ENCODE data around the gene CARD9. TPM values are rescaled to one million over a fixed set of nuclear protein-coding genes. Genes with fewer than 3 reads are reported as not detected.

The CARD9 gene
- total RNA-seq, 2 donors from 2014 or later: 0.35 to 1.5 TPM

GRCh38 chr9:136314056-136314416 lies 59.4 kb downstream of the CARD9 start:
- H3K36me3 ChIP-seq (ENCODE audit: control insufficient read depth, insufficient read depth, low read length): no peaks in the 10 kb centered on the region
- H3K27me3 ChIP-seq (ENCODE audit: control insufficient read depth, insufficient read depth, low read length, poor library complexity, severe bottlenecking): no peaks in the 10 kb centered on the region
- no peak for DNase-seq
- H3K36me3 Mint-ChIP-seq (ENCODE audit: low read depth): no peaks in the 10 kb centered on the region
- WGBS, 2 experiments (ENCODE audit: insufficient coverage in 1 of 2, insufficient read length in 1 of 2): 86 to 93% methylated on average over 3 of the region's 3 CpGs
- no peak overlapping the region for H3K27ac ChIP-seq (ENCODE audit: low read depth, low read length)
- no peak for TF ChIP-seq CTCF (conservative IDR thresholded peaks at IDR 0.05)
- H3K4me1 ChIP-seq (ENCODE audit: control insufficient read depth, insufficient read depth, low read length): no peaks in the 10 kb centered on the region
- H3K4me3 Mint-ChIP-seq: no peak overlapping the region
- H3K27me3 Mint-ChIP-seq (ENCODE audit: insufficient read depth): no peaks in the 10 kb centered on the region
- H3K27ac Mint-ChIP-seq: no peak overlapping the region
- H3K9ac ChIP-seq (ENCODE audit: extremely low read depth, low read length, poor library complexity, severe bottlenecking): no peak overlapping the region
- no peak overlapping the region for H3K4me3 ChIP-seq (ENCODE audit: low read length)
- peaks cover 25% of the 10 kb centered on the region for H3K9me3 Mint-ChIP-seq
- H3K4me1 Mint-ChIP-seq: no peaks in the 10 kb centered on the region
- peaks cover 11% of the 10 kb centered on the region for H3K9me3 ChIP-seq (ENCODE audit: control insufficient read depth, low read length)

Other genes with a start within 250 kb of the CARD9 start
- not detected for gene LHX3, start 168.5 kb downstream of the CARD9 start, total RNA-seq
- 10 to 100 TPM; 22.0 to 26.3 TPM for gene QSOX2, start 127.9 kb downstream of the CARD9 start, total RNA-seq
- gene CCDC187, start 69.6 kb downstream of the CARD9 start, total RNA-seq: under 1 TPM; 0.04 to 0.09 TPM
- 10 to 100 TPM; 37.2 to 38.6 TPM for gene GPSM1, start 46.1 kb downstream of the CARD9 start, total RNA-seq
- gene DNLZ, start 9.9 kb downstream of the CARD9 start, total RNA-seq: 10 to 100 TPM; 12.6 to 20.1 TPM
- gene SNAPC4, start 26.5 kb upstream of the CARD9 start, total RNA-seq: 10 to 100 TPM; 18.0 to 18.7 TPM
- gene ENTR1, start 36.9 kb upstream of the CARD9 start, total RNA-seq: 10 to 100 TPM; 76.6 to 83.1 TPM
- 10 to 100 TPM; 82.7 to 85.4 TPM for gene PMPCA, start 37.0 kb upstream of the CARD9 start, total RNA-seq
- 10 to 100 TPM; 30.8 to 34.7 TPM for gene INPP5E, start 66.2 kb upstream of the CARD9 start, total RNA-seq
- 10 to 100 TPM; 54.6 to 60.7 TPM for gene SEC16A, start 109.4 kb upstream of the CARD9 start, total RNA-seq
- 10 to 100 TPM; 23.4 to 24.2 TPM for gene NOTCH1, start 172.4 kb upstream of the CARD9 start, total RNA-seq